Activated gamma-delta T cell treated with Interleukin-2 at 50 U/mL for 16 hours (primary cell): Measurements from ENCODE around the gene DCHS2.

Source experiments
- DNase-seq: peaks from one replicate; pipeline ENCODE4 v3.0.0-alpha.2; 2020

The DCHS2 gene

DNA sequence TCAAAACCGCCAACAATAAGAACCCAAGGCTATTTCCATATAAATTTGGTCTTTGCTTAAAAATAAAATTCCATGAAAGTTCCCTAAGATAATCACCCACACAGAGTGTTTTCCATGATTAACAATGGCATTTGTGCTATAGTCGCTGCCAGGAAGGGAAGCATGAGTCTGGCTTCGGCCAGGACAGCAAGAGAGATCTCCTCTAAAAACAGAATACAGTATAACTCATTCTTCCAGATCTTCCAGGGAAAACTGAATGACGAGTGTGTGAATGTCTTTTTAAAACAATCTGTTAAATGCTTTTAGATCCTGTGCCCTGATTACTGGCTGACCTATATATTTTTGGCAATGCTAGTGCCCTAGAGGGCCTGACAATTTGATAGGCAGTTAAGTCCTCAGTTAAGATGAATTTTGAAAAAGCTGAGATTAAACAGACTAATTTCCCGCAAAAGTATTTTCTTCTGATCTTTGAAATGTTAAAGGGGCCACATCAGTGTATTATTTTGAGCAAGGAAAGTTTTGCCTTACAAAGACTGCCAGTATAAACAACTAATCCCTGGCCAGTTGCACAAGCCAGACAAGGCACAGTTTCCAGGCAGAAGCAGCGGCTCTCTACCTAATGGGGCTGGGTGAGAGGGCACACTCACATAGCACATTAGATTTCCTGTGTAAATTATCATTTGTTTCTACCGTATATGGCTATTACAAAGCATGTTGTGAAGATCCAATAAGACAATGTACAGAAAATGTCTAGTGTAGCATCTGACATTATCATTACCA lies 127.3 kb downstream of the DCHS2 start:
- no peak for DNase-seq

DNA sequence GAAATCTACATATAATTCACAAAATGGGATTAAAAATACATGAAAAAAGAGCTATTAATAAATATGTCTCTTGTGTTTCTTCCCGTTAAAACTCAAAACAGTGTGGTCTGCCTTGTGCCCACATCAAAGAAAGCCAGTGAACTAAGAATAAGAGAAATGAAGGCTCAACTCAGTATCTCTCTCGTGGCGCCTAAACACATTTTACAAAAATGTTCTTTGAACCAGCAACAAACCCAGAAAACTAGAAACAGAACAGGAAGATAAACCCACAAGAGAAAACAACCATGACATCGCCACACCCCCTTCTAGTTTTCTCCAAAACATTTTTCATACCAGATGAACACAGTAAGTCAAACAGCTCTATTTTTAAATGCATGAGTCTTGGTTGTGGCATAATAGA lies 130.1 kb downstream of the DCHS2 start:
- DNase-seq = no peak

DNA sequence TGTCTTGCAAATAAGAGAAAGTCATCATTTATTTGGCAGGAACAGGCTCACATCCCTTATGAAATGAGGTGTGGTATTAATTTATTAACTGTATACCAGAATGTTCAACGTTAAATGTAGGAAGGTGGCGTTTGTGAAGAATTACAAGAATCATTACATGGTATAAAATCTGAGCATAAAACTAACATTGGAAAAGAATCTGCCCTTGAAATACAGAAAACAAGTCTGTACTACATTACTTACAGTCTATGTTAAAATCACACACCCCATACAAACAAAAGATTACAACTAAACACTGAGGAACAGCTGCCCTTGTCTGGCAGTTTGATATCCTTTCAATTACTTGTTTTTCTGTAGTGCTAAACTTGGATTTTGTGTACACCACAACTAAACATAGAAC lies 131.1 kb downstream of the DCHS2 start:
- DNase-seq = no peak

DNA sequence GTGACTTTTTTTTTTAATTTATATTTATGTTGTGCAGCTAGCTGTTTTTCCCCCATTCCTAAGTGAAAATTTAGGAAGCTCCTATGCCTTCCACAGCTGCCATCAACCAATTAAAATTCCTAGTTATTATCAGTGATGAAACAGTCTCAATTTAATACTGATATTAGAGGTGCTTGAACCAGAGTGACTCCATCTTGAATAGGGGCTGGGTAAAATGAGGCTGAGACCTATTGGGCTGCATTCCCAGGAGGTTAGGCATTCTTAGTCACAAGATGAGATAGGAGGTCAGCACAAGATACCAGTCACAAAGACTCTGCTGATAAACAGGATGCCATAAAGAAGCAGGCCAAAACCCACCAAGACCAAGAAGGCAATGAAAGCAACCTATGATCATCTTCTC lies 136.7 kb downstream of the DCHS2 start:
- no peak for DNase-seq

DNA sequence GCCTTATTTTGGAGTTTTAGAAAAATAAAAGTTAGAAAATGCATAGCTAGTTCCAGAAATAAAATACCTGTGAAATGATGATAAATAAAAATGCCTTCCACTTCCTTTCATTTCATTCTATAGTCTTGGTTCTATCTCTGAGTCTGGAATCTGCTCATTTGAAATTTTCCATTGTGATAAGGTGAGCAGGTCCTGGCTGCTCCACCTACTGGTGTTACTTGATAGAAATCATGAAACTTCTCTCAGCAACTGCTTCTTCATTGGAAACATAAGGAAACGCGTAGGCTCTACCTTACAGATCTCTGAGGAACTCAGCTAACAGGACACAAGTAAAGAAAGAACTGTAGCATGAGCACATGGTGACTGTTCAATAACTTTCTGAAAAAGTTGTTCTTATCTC lies 141.8 kb downstream of the DCHS2 start:
- no peak for DNase-seq

DNA sequence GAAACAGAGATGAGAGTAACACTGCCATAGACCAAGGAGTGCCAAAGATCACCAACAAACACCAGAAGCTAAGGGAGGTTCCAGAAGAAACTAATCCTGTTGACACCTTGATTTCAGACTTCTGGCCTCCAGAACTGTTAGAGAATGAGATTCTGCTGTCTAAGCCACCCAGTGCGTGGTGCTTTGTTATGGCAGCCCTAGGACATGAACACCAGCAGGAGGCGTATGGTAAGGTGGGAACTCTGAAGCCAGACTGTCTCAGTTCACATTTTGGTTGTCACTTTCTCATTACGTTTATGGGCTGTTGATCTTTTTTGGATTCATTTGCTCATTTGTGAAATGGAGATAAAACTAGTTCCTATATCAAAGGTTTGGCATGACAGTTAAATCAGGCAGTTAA lies 142.9 kb downstream of the DCHS2 start:
- DNase-seq = no peak

DNA sequence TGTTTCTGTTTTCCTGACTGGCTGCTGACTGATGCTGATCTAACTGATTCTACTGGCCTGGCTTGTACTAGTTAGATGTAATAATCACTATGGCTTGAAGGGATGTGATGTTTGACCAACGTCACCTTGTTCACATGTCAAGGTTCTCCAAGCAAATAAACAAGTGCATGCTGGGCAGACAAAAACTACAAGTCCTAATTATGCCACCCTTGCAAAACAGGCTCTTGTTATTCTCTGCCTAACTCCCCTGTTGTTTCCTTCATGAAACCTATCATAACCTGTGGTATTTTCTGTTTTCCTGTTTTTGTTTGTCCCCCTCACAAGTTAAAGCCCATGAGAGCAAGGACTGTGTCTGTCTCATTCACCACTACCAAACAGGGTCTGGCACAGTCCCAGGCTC lies 146.2 kb downstream of the DCHS2 start:
- DNase-seq = no peak

DNA sequence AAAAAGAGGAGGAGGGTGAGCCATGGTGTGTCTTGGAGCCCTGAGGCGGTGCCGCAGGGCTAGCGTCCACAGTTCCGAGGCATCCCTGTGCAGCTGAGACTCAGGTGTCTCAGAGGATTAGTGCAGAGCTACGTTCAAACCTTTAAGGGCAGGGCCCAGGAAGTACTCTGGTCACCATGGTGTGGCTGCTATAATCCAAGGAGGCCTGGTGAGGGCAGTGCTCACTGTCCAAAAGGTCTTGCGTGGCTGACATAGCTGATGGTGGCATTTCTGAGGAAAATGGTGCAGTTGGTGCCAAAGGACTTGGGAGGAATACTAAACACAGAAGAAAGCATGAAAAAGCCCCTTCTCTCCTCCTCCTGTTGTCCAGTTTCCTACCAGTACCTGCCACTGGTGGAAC lies 146.9 kb downstream of the DCHS2 start:
- no peak for DNase-seq

DNA sequence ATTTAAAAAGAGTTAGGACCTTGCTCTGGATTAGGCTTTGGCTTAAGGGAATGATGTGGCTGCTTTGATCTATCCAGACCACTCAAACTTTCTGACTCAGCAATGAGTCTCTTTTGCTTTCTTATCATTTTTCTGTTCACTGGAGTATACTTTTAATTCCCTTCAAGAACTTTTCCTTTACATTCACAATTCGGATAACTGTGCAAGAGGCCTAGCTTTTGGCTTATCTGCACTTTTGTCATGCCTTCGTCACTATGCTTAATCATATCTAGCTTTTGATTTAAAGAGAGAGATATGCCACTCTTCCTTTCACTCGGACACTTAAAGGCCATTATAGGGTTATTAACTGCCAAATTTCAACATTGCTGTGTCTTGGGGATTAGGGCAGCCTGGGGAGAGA lies 147.9 kb downstream of the DCHS2 start:
- DNase-seq = no peak

DNA sequence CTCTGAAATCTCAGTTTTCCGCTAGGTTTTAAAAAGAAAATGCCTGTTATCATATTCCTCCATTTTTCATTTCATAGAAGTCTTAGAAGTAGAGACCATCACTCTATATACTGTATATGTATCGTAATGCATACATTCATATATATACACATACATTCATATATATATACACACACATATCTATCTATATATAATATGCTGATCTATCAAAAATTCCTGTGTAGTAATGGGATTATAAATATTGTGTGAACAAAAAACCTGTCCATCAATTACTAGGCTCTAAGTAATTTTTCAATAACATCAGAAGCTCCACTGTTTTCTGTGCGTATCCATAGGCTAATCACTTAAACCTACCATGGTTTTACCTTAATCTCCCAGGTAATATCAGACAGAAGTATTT lies 150.2 kb downstream of the DCHS2 start:
- no peak for DNase-seq

DNA sequence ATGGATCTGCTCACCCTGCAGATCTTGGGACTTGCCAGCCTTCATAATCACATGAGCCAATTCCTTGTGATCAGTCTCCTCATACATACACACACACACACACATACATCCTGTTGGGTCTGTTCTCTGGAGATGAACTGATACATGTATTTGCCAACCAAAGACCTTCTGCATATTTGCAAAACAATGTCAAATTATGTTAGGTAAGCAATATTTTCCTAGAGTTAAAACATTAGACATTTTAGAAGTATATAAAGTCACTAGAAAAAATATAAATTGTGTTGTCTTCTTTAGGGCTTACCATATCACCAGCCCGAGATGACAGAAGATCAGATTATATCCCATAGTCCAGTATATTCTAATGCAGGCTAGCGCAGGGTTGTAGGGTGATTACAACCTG lies 156.0 kb downstream of the DCHS2 start:
- DNase-seq = no peak

DNA sequence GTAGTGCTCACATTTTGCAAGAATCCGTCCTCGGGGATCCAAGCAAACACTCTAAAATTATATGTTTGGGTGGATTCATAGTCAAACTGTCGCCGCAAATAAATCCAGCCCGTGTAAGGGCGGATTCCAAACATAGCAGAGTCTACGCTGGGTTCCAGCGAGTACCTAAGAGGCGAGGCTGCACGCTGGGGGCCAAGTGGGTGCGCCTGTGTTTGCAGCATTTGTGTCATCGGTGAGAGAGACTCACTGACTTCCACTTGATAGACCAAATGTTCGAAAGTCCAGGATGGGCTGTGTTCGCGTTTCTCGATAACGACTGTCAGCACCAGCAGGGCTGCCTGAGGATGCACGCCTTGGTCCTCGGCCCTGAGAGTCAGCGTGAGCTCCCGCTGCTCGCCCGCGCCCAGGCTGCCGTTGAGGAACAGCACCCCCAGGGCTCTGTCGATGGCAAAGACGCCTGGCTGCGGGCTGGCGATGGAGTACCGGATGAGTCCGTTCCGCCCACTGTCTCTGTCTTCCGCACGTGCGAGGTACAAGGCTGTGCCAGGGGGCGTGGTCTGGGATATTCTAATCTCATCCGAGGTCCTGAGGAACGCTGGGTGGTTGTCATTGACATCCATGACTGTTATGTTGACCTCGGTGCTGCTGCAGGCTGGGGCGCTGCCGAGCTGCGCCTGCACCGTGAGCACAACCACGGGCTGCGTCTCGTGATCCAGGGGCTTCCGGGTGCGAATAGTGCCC lies 158.7 kb downstream of the DCHS2 start:
- peak; percentile 27 for DNase-seq

DNA sequence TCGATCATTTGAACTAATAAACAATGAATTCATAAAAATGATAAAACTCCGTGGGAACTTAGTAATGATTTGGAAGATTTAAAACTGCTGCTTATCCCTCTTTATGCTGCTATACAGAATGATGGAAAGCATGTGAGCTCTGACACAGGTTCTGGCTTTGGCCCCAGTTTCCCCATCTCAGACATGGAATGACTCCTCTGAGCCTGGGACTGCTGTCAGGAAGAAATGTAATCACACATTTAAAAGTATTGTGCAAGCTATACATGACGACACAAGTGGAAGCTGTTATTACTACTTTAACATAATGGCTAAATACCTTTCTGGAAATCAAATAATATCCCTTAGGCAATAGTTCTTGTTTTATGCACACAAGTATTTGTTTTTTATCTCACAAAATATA lies 161.7 kb downstream of the DCHS2 start:
- DNase-seq = no peak

DNA sequence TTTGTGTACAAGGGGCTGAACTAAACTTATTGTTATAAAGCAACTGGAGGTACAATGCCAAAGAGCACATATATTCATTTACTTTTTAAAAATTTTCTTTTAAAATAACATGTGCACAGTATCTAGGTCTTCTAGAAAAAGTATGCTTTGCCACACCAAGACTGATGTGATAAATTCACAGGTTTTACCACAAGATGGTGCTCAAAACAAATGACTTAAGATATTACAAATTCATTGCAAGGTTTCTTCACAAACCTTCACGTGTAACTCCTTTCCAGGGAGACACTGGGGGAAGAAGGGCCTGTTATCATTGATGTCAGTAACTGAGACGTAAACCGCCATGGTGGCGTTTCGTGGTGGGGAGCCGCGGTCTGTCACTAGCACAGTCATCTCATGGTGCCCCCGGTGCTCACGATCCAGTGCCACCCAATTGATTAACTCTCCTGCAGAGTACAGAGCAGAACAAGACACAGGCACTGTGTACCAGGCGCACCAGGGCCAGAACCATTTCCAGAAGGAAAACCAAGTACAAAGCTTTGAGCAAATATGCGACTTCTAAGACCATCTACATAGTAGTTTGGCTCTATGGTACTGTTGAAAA lies 162.2 kb downstream of the DCHS2 start:
- no peak for DNase-seq

DNA sequence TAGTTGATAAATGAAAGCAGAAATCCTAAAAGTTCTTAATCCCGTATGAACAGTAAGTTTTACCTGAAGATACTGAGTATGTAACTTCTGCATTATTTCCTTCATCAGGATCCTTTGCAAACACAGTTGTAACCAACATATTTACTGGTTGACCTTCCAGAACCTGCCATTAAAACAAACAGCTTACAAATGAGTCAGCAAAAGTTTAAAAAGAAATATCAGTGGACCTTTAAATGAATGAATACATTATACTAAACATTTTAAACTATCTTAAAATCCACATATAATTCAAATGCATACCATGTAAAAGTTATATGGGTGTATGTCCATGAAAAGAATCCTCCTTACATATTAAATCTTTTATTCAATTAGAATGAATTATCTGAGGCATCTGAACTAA lies 163.6 kb downstream of the DCHS2 start:
- no peak for DNase-seq

DNA sequence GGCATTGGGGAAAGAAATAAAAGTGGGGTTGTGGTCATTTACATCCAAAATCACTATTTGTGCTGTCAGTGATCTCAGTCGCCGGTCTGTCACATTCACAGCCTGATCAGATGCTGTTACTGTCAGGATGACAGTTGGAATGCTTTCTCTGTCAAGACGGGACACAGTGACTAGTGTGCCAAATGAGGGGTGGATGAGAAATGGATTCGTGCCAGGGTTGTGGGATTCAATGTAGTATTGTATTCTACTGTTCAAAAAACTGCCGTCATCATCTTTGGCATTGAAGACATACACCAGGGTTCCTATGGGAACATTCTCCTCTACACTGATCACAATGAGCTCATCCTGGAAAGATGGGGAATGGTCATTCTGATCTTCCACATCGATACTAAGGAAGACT lies 171.1 kb downstream of the DCHS2 start:
- DNase-seq = no peak

DNA sequence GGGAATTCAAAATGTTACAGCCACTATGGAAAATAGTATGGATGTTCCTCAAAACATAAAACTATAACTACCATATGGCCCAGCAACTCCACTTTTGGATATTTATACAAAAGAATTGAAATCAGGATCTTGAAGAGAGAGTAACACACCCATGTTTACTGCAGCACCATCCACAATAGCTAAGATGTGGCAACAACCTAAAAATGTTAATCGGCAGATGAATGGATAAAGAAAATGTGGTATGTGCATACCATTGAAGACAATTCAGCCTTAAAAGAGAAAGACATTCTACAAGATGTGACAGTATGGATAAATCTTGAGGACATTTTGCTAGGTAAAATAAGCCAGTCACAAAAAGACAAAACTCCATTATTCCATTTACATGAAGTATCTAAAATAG lies 171.9 kb downstream of the DCHS2 start:
- DNase-seq = no peak

DNA sequence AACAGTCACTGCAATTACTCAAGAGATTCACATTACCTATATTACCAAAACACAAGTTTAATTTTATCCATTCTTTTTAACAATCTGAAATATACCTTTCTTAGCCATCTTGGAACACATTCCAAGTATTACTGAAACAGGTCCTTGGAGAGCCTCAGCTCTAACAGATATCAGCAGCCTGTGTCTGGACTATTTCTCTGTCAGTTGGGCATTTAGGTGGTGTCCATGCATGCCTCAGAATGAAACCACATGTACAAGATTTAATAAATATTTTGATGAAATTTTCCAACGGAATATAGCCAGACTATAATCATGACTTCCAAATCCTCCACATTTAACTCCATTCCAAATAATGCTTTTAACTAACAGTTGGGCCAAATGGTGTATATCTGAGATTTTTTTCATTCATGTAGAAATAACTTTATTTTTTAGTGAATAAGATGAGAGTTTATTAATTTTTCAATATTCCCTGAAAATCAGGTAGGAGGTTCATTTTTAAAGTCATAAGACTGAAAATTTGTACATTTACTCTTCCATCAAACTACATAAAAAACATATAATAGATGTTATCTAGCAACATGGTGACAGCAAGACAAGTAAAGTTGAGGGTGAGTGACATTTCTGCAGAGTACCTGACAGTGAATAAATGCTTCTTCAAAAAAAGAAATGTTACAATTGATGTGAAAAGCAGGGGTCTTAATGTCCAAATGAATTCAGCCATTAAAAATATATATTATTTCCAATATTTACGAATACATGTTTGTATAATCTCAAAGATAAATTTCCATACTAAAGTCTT lies 174.2 kb downstream of the DCHS2 start:
- DNase-seq = no peak

DNA sequence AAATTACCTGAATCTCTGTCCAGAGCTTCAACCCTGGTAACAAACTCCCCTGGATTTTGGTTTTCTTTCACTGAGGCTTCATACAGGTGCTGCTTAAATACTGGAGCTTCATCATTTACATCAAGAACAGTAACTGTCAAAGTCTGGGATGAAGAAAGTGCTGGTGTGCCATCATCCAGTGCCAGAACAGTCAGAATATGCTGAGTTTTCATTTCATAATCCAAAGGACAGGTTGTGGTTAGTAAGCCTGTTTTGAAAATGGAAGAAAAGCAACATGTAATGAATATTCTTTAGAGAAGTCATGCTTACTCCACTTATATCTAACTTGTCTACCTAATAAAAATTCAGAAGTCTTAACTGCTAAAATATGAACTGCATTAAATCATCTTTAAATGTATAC lies 175.9 kb downstream of the DCHS2 start:
- no peak for DNase-seq

DNA sequence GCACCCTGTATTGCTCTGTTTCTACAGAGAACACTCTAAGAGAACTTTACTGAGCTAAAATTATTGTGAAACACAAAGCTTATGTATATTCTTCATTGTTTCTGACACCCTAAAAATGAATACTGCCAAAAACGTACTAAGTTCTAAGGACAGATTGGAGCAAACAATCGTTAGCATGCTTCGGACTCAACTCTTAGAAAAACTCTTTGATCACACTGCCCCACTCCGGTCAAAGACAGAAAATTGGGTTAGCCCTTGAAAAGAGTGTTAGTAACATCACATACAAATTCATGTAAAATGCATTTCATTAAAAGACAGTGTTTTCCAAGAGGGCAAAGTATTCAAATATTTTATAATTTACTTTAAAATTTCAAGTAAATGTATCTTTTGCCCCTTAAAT lies 177.4 kb downstream of the DCHS2 start:
- no peak for DNase-seq

DNA sequence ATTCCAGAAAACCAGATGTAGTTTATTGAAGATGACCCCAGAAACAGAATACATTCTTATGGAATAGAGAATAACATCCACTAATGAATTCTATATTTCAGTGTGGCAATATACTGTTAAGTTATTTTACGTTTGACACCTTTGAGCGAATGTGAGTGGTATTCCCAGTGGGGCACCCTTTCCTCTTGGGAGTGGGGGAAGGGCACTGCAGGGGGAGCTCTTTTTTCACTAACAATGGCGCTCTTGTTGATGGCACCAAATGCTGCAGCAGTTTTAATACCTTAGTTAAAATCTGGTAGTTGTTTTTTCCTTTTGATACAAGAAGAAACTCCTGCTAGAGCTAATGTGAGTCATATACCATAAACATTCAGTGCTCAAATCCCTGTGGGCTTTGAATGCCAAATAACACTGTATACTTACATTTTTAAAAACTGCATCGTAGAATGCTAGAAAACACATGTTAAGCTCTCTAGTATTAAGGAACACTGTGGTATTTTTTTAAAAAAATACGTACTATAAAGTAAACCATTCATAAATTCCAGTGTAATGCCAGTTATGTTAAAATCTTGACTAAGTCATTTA lies 178.5 kb downstream of the DCHS2 start:
- DNase-seq = no peak

DNA sequence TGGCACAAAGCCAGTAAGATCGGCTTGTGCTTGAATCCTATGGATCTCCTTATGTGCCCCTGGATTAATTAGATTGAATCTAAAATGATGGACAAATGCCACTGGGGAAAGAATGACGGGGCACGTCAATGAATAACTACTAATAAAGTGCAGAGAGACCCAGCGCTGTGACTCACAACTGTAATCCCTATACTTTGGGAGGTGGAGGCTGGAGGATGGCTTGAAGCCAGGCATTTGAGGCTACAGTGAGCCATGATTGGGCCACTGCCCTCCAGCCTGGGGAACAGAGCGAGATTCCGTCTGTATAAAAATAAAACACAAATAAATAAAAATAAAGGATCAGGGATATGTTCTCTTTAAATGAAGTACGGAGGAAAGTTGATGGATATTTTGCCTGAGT lies 179.4 kb downstream of the DCHS2 start:
- no peak for DNase-seq

DNA sequence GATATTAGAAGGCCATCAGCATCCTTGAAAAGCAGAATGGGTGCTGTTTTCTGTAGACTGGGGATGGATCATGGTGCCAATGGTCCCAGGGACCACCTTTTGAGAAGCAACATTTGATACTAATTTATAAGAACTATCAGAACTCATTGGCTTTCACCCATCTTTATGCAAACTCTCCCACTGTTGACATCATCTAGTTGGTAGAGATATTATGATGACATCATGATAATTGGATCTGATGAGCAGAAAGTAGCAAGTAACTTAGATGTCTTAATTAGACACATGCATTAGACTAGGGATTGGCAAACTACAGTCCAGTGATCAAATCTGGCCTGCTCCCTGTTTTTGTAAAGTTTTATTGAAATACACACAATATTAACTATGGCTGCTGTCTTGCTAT lies 181.0 kb downstream of the DCHS2 start:
- DNase-seq = no peak
